HG02943 (cell line): ENCODE measurements around the gene NDUFAF4.

Experiments used
- ATAC-seq: cut with Tn5 transposase; IDR thresholded peaks from one replicate; pipeline ENCODE4 v1.9.1; 2021; ENCODE audit warnings: mild to moderate bottlenecking, low read depth, moderate library complexity; ENCODE audit not compliant: unreplicated experiment

Gene NDUFAF4

DNA sequence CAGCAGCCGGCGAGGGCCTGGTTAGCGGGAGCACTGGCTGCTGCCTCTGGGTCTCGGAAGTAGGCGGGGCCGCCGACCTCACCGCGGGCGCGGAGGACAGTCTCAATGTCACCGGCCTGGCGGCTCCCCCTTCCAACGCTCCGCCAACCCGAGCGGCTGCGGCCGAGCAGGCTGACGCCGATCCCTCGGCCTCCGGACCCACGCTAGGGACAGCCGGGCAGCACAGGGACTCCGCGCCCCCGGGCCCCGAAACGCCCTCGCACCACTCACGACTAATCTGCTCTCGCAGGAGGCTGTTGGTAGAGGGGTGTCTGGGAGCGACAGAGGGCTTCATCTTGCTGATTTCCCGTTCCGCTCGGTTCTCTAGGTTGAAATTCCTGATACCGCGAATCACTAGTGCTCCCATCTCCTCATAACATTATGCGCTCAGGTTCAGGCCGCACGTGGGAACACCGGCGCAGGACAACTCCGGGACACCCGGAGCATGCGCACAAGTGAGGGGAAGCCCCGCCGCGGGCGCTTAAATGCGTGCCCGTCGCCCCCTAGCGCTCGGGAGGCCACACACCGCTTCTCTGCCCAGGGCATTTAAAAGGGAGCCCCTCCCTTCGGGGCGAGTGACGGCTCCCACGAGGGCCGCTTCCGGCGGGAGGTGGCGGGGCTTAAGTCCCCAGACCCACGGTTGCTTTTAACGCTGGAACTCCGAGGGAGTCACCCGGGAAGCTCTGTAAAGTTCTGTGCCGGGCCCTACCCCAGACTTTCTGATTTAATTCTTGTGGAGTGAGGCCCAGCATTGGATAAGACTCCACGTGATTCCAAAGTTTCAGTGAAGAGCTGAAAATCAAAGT lies at the start of gene NDUFAF4:
TSS of gene NDUFAF4 (minus strand) at position 496 of the 845 bp plus-strand sequence. CDS start at position 406, 90 bp downstream.
- ATAC-seq = peak; percentile 93

DNA sequence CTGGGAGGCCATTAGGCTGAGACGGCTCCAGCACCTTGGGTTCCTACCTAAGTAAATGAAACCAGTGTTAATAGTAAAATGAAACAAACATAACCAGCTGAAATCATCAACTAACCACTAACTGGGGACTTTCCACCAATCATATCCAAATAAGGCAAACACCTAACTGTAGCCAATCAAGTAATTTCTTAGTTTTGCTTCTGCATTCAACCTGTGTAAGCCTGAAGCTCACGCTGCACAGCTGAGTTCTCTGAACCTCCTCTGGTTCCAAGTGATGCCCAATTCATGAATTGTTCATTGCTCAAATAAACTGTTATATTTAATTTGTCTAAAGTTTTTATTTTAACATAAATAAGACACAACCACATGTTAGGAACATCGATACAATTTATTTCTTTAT lies 49.4 kb upstream of the NDUFAF4 start:
- ATAC-seq = peak; percentile 93

DNA sequence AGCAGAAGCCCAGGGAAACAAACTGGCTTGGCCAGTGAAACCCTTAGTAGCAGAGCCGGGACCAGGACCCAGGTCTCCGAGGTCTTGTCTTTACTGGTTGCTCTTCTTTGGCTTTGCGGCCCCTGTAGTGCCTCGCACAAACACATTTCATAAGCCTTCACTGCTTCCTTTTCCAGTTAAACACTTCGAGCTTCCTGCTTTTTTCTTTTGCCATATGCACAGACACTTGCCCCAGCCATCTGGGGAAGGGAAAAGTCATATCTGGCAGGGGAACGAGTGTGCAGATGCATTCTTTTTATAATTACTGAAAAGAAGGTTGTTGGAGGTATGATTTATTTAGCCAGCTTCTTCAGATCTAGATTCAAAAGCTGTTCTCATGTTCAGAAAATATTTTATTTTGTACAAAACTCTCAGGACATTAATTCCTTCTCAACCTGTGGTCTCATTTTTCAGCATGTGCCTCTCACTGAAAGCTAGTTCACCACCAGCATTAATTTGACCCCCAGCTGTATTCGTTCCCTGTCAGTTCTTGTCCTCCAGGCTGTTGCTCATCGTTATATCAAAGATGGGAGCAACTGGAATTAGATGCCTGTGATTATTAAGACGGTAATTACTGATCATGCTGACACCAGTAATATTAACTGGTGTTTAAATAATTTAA lies 46.0 kb upstream of the NDUFAF4 start:
- ATAC-seq = no peak

DNA sequence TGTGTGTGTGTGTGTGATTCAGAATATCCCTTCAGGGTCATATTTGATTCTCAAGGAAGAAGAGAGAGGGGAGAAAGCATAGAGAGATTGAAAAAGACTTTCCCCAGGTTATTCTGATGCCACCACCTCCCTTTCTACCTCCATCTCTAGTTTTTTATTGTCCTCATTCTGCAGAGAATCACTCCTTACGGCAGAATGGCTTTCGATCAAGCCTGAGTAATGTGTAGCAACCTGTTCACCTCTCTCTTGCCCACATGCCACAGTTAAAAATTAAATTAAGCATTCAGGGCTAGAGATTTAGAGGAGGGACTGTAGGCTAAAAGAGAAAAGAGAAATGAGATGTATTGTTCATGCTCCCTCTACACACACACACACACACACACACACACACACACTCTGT lies 45.0 kb upstream of the NDUFAF4 start:
- no peak for ATAC-seq

DNA sequence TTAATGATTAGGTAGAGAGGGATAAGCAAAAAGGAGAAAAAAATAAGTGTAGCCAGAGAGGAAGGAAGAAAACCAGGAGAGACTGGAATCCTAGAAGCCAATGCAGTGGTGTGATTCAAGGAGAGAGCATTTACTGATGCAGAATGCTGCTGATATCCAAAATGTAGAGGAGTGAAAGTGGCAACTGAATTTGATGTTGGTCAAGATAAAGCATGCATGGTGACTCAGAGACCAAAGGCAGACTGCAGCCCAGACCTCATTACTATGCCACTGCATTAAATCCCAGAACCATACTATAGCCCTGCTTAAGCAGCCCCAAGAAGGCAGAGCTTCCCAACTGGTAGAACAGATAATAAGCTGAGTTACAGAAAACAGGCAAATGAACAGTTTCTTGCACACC lies 42.6 kb upstream of the NDUFAF4 start:
- ATAC-seq = no peak

DNA sequence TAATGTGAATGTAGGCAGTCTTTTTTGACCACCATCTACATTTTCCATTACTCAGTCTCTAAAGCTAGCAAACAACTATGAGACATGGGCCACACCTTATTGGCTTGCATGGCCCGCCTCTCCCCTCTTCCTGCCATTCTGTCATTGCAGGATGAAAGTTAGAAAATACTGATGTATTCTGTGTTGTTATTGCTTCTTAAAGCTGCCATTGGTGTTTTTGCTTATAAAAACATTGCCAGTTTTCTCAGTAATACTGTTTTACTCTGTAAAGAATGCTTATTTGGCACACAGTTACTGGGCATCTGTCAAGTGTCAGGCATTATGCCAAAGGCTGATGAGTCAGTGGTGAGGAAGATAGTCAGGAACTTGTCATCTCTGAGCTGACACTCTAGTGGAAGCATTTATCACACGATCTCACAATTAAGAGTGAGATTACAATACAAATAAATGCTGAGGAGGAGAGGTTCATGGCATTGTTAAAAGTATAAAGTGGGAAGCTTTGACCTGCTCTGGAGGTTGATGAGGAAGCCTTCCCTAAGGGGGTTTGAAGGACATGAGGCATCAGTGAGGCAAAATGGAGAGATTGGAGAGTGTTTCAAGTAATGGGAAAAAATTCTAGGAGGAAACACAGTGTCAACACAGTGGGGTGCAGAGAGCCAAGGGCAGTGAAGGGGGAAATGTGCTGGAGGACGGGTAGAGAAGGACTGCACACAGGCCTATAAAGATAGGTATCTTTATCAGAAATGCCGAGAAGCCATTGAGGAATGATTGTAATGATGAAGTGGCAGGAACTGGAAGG lies 41.5 kb upstream of the NDUFAF4 start:
- no peak for ATAC-seq

DNA sequence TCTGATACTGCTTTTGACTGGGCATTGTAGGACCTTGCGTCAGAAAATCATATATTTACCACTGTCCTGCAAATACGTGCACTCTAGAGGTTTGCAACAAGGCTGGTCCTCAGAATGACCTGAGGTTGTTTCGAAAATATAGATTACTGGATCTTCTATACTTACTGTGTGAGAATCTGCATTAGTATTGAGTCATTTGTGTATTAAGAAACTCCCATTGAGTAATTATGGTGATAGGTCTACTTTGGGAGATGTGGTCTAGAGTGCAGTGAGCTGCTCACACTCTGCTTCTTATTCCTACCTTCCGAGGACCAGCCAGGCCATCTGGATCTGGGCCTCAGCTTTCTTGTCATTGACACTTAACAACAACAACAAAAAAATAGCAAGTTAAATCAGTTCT lies 36.4 kb upstream of the NDUFAF4 start:
- ATAC-seq = no peak

DNA sequence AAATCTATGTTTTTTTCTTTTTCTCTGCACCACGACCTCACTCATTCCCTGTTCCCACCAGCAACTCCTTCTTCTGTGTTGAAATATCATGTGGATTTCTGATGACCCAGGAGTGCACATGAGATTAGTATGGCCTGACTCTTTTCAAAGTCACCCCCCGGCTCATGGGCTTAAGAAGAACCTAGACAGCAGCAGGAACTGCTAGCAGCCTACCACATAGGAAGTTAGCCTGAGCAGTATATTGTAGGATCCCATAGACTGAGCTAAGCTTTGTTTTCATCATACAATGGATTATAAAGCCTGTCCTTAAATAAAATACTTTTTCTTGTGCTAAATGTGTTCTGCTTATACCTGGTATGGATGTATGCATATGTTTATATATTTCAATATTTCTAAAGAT lies 33.5 kb upstream of the NDUFAF4 start:
- no peak for ATAC-seq

DNA sequence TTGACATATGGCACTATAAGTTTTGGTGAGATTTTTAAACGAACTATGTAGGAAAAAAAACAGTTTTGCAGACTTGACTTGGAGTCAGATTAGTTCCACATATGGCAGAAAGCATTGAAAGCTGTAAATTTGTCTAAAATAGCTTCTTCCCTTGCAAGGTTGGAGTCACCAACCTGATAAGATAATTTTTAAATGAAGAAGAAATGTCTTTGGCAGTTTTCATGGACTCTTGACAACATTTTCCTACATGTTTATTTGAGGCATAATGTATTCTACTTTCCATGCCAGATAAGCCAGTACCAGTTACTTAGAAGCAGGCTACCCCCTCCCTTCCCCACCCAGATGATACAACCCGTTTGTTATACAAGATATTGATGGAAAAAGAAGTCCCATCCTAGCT lies 32.0 kb upstream of the NDUFAF4 start:
- no peak for ATAC-seq

DNA sequence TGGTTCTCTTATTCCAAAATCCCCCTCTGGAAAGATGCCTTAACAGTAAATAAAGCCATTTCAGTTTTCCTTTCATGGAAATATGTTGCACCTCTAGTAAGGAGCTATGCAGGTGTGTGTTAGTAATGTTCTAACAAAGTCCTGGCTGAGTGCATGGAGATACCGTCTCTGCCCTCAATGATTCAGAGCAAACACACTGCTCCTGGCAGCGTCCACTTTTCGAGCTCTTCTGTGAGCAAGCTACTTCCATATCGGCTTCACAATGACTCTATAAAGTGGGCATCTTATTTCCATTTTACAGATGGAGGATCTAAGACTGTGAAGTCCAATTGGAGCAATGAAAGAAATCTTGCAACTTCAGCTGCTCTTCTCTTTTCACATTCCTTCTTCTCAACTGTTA lies 30.0 kb upstream of the NDUFAF4 start:
- no peak for ATAC-seq

DNA sequence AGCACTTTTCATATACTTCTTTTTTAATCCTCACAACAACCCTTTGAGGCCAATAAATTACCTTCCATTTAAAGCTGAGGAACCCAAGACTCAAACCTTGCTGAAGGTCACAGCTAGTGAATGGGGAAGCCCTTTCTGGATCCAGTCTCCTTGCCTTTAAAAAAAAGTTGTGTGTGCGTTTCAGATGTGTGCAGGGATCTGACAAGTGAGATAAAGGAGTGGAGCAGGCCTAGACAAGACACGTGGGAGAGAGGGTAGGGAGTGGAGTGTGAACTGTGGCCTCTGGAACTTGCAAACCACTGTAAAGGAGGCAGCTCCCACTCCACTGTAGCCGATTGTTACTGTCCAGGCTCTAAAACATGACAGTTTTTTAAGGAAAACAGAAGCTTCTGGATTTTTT lies 28.7 kb upstream of the NDUFAF4 start:
- no peak for ATAC-seq

DNA sequence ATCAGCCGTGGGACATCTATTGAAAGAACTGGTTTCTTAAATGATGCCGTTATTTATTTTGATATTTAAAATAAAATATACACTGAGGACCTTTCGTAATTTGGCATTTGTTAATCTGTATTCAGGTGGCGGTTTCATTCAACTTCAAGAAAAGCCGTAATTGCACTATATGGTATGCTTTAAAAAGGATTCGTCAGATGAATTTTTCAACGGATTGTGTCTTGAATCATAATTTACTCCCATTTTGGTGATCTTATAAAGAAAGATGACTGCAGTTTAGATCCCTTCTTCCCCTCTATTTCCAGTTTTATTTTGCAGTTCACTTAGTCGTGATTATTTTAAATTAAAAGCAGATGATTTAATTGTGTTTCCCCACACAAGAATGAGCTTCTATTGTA lies 27.6 kb upstream of the NDUFAF4 start:
- no peak for ATAC-seq

DNA sequence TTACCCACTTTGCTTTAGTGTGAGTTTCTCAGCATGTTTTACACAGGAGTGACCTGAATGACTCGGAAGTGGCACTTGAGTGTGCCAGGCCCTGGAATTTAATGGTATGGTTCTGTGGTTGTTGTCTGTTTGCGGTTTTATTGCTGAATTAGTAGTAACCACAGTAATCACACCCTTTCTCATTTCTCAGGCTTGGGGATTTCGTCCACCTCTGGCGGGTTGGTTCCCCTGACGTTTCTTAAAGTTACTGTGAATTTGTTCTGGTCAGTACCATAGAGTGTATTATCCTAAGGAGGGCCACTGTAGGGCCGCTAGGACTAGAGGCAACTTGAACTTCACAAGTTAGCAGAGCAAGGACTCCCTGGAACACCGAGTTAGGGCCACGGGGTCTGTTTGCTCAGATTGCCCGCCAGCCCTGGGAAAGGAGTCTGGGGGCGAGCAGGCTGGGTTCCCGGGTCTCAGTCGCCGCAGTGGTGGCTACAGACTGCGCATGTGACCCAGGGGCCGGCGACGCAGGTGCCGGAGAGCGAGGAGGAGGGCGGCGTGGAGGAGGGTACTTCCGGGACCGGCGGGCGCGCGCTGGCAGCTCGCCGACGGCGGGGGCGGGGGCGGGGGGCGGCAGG lies 26.3 kb upstream of the NDUFAF4 start:
- peak; percentile 82 for ATAC-seq

DNA sequence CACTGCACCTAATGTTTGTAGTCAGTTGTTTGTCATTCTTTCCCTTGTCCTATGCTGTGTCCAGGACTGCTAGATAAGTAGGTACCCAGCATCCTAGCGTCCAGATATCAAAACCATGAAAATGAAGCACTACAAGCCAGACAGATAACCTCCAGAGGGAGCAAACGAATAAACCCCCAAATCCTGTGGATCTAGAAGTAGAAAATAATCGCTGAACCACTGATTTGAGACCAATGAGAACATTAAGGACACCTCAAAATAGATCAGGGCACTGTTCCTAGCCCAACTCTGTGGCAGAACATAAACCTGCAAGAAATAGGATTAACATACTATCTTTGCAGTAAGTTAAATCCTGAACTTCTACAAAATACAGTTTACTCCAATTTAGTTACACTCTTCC lies 25.7 kb upstream of the NDUFAF4 start:
- no peak for ATAC-seq

DNA sequence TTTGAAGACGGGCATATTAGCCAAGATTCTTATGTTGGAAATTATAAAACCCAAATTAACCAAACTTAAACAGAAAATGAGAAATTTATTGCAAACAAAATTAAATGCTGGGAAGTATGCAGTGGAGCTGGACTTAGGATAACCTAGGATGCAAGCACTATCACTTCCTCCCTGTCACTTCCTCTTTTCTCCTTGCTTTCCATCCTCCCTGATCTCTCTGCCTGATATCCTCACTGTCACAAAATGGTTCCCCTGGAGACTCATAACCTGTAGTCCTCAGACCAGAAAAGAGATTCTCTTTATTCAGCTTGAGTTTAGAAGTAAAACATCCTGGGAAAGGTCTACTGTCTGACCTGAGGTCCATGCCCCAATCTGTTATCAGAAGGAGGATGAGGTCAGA lies 19.4 kb upstream of the NDUFAF4 start:
- ATAC-seq = no peak

DNA sequence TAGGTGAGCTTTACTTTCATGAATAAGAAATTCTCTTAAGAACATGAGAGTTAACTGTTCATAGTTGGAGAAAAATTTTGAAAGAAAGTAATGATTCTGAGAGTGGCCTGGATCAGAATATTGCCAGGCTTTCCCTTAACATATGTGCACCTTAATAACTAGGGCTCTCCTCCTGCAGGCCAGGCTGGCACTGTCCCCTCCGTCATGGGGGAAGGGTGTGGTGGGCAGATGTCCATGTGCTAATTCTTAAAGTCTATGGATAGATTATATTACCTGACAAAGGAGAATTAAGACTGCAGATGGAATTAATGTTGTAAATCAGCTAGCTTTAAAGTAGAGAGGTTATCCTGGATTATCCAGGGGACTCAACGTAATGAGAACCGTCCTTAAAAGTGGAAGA lies 15.9 kb upstream of the NDUFAF4 start:
- no peak for ATAC-seq

DNA sequence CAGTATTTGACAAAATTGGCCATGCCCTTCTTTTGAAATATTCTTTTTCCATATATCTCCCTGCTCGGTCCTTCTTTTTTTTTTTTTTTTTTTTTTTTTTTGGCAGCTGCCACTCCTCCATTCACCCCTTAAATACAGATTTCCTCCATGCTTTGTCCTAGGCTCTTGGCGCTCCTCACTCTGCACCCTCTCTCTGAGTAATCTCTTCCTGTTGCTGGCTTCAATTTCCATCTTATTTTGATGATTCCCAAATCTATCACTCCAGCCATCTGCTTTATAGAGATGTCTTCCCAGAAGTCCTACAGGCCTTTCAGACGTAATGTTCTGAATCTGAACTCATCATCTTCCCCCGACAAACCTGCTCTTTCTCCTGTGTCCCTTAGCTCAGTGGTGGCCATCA lies 14.1 kb upstream of the NDUFAF4 start:
- ATAC-seq = no peak

DNA sequence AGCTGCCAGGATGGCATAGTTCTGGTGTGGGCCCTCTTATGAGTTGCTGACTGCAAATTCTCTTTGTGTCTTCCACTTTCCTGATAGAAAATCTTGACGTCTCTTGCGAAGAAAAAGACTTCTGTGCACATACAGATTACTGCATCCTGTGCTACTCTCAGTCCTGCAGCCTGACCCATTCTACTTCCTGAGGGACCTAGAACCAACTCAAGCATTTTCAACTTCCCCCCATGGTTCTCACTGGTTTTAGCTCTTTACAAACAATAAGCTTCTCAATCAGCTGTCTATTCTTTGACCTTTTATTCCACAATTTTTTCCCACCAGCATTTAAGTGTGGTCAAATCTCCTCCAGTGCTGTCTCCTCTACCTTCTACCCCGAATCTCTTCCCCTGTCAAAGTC lies 13.5 kb upstream of the NDUFAF4 start:
- ATAC-seq = no peak

DNA sequence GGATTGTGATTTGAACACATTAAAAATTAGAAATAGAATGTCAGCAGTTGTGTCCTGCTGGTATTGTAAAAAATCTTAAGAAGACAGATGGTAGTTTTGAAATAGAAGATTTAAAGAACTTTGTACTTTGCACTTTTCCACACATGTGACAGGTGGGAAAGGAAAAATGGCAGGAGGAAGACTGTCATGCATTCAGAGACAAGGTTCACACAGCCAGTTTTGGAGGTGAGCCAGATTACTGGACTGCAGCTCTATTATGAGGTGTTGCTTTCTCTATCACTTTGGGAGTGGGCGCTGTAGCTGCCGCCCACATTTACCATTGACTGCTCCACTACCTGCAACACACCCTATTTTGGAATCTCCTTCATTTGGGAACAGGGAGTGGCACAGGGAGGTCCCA lies 12.1 kb upstream of the NDUFAF4 start:
- ATAC-seq = no peak

DNA sequence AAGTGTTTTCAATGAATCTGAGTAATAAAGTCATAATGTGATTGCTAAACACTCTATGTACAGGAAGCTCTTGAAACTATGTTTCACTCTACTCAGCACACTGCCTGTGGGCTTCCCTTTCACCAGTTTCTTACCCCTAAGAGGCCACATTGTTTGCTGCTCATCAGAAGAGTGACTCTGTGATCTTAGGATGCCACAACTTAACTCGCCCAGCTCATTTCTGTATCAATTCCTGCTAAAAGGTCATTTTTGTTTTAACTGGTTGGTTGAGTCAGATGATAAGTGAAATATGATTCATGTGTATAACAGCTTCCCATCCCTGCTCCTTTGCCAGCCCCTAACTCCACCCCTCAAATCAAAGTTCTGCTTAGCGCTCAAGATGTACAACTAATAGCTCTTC lies 9.8 kb upstream of the NDUFAF4 start:
- no peak for ATAC-seq

DNA sequence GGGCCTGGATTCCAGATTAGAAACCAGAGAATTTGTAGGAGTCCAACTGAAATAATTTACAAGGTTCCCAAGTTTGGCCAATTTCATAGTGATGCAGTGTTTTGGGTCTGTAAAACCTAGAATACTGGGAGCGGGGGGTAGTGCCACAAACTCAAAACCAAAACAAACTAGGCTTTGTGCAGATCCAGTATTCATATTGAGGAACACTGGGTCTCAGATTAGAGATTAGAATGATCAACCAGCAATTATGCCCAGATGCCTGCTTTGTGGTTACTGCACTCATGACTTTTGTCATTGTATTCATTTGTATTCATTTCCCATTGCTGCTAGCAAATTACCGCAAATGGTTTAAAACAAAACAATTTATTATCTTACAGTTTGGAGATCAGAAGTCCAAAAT lies 3.2 kb upstream of the NDUFAF4 start:
- no peak for ATAC-seq
